BE2C (cell line): ENCODE results near the gene B4GALT4.

Experiments
- DNase-seq: peaks from one replicate; pipeline ENCODE4 v3.0.0-alpha.2; 2020
- H3K27me3 ChIP-seq: fragments of 250-450 bp; sonication (Bioruptor Pico); 2 replicates; pipeline ENCODE4 v1.5.1; 2020; ENCODE audit warnings: mild to moderate bottlenecking
- H3K36me3 ChIP-seq: fragments of 250-450 bp; sonication (Bioruptor Pico); 2 replicates; pipeline ENCODE4 v1.5.1; 2020; ENCODE audit warnings: mild to moderate bottlenecking
- H3K4me1 ChIP-seq: fragments of 250-450 bp; sonication (Bioruptor Pico); 2 replicates; pipeline ENCODE4 v1.5.1; 2020
- H3K4me3 ChIP-seq: 2 replicates; pipeline ENCODE4 v1.5.1; 2011; ENCODE audit warnings: low read depth, low read length
- H3K9me3 ChIP-seq: fragments of 250-450 bp; sonication (Bioruptor Pico); 2 replicates; pipeline ENCODE4 v1.5.1; 2020
- CTCF ChIP-seq: IDR thresholded peaks from 2 replicates; pipeline ENCODE4 v1.5.1; 2012; ENCODE audit warnings: mild to moderate bottlenecking, low read depth, low read length

B4GALT4 gene

GRCh38 chr3:119184796-119185570 is 55.7 kb downstream of the B4GALT4 start:
- no peak for TF ChIP-seq CTCF
- Histone ChIP-seq H3K27me3 (peaks cover 34% of the 10 kb centered on the region; the same call in 1 of the 2 replicates), H3K4me1 (no peaks in the 10 kb centered on the region), H3K4me3 (no peak overlapping the region), H3K36me3 (no peaks in the 10 kb centered on the region), H3K9me3 (no peaks in the 10 kb centered on the region)
- no peak for DNase-seq

- Histone ChIP-seq H3K4me1 (no peaks in the 10 kb centered on the region), H3K36me3 (no peaks in the 10 kb centered on the region), H3K4me3 (no peak overlapping the region), H3K27me3 (peaks cover 33% of the 10 kb centered on the region; the same call in 1 of the 2 replicates), H3K9me3 (no peaks in the 10 kb centered on the region)
- DNase-seq, result no peak
- no peak for TF ChIP-seq CTCF
Observed at GRCh38 chr3:119184111-119184510, 56.6 kb downstream of the B4GALT4 start.

GRCh38 chr3:119181765-119182164 is 58.9 kb downstream of the B4GALT4 start:
- TF ChIP-seq CTCF, result no peak
- no peaks in the 10 kb centered on the region for H3K36me3 ChIP-seq
- H3K27me3 ChIP-seq, result peaks cover 34% of the 10 kb centered on the region
- no peak overlapping the region for H3K4me3 ChIP-seq
- H3K4me1 ChIP-seq, result no peaks in the 10 kb centered on the region
- DNase-seq, result no peak
- no peaks in the 10 kb centered on the region for H3K9me3 ChIP-seq

- no peak for DNase-seq
- no peaks in the 10 kb centered on the region for H3K4me1 ChIP-seq
- no peak overlapping the region for H3K4me3 ChIP-seq
- H3K36me3 ChIP-seq, result no peaks in the 10 kb centered on the region
- H3K27me3 ChIP-seq, result peaks cover 54% of the 10 kb centered on the region
- H3K9me3 ChIP-seq, result no peaks in the 10 kb centered on the region
- no peak for TF ChIP-seq CTCF
Observed at GRCh38 chr3:119177321-119177720, 63.4 kb downstream of the B4GALT4 start.

- Histone ChIP-seq H3K36me3 (no peaks in the 10 kb centered on the region), H3K9me3 (no peaks in the 10 kb centered on the region), H3K4me1 (no peaks in the 10 kb centered on the region), H3K27me3 (peaks cover 56% of the 10 kb centered on the region), H3K4me3 (no peak overlapping the region)
- TF ChIP-seq CTCF, result no peak
- no peak for DNase-seq
Observed at GRCh38 chr3:119176778-119177177, 63.9 kb downstream of the B4GALT4 start.

GRCh38 chr3:119175872-119176756 is 64.6 kb downstream of the B4GALT4 start:
- Histone ChIP-seq H3K4me3 (no peak overlapping the region), H3K27me3 (peaks cover 54% of the 10 kb centered on the region), H3K36me3 (no peaks in the 10 kb centered on the region), H3K9me3 (no peaks in the 10 kb centered on the region), H3K4me1 (no peaks in the 10 kb centered on the region)
- no peak for TF ChIP-seq CTCF
- no peak for DNase-seq
